ENCODE measurements around the gene MFSD11.

DNA sequence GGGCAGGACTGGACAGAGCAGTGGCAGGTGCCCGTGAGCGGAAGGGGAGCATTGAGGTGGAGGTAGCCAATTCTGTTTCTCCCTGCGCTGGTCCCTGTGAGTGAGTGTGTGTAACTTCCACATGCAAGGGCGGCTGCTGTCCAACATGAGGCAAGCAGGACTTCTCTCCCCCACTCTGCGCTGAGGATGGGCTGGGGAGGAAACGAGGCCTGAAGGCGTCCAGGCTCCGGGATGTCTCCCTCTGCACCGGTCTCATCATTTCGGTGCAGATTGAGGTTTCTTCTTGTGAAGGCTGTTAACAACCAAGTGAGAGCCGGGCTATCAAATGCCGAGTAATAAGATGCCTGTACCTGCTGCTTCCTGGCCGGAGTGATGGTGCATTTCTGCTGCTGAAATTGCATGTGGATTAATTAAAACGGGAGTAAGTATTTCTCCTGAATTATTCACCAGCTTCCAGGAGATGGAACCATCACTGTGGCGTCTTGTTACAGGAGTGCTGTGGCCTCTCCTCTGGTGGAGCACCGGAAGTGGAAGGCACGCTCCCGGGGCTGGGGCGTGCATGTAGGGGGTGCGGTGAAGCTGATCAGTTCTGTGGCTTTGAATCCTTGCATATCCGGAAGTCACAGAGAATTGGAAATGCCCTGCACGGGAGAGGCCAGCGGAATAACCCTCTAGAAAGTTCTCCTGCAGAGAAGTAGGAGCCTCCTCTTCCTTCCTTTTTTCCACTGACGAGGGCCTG lies 88.6 kb downstream of the MFSD11 start:
- TF ChIP-seq, protein P1, sequence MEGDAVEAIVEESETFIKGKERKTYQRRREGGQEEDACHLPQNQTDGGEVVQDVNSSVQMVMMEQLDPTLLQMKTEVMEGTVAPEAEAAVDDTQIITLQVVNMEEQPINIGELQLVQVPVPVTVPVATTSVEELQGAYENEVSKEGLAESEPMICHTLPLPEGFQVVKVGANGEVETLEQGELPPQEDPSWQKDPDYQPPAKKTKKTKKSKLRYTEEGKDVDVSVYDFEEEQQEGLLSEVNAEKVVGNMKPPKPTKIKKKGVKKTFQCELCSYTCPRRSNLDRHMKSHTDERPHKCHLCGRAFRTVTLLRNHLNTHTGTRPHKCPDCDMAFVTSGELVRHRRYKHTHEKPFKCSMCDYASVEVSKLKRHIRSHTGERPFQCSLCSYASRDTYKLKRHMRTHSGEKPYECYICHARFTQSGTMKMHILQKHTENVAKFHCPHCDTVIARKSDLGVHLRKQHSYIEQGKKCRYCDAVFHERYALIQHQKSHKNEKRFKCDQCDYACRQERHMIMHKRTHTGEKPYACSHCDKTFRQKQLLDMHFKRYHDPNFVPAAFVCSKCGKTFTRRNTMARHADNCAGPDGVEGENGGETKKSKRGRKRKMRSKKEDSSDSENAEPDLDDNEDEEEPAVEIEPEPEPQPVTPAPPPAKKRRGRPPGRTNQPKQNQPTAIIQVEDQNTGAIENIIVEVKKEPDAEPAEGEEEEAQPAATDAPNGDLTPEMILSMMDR (IDR thresholded peaks at IDR 0.05): no peak
- no peak for TF ChIP-seq POLR2AphosphoS5 (IDR thresholded peaks at IDR 0.05; ENCODE audit: low read depth, low read length)
- TF ChIP-seq, protein P2, sequence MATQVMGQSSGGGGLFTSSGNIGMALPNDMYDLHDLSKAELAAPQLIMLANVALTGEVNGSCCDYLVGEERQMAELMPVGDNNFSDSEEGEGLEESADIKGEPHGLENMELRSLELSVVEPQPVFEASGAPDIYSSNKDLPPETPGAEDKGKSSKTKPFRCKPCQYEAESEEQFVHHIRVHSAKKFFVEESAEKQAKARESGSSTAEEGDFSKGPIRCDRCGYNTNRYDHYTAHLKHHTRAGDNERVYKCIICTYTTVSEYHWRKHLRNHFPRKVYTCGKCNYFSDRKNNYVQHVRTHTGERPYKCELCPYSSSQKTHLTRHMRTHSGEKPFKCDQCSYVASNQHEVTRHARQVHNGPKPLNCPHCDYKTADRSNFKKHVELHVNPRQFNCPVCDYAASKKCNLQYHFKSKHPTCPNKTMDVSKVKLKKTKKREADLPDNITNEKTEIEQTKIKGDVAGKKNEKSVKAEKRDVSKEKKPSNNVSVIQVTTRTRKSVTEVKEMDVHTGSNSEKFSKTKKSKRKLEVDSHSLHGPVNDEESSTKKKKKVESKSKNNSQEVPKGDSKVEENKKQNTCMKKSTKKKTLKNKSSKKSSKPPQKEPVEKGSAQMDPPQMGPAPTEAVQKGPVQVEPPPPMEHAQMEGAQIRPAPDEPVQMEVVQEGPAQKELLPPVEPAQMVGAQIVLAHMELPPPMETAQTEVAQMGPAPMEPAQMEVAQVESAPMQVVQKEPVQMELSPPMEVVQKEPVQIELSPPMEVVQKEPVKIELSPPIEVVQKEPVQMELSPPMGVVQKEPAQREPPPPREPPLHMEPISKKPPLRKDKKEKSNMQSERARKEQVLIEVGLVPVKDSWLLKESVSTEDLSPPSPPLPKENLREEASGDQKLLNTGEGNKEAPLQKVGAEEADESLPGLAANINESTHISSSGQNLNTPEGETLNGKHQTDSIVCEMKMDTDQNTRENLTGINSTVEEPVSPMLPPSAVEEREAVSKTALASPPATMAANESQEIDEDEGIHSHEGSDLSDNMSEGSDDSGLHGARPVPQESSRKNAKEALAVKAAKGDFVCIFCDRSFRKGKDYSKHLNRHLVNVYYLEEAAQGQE (IDR thresholded peaks at IDR 0.05; ENCODE audit: insufficient read depth in 1 of 2, low read depth in 2 of 2, low read length in 1 of 2): no peak
- no peak for TF ChIP-seq TCF7L2 (IDR thresholded peaks at IDR 0.05; ENCODE audit: low read depth, low read length)
- TF ChIP-seq SIN3A (IDR thresholded peaks at IDR 0.05; ENCODE audit: borderline replicate concordance, insufficient read depth, low read depth, low read length): no peak

Measured in Panc1 (cell line).